Keratinocyte (primary cell): ENCODE results near the gene SPTBN5.

Experiments
- EZH2 ChIP-seq: IDR thresholded peaks from one replicate; pipeline ENCODE4 v1.6.1; 2012; ENCODE audit warnings: inconsistent platforms, mild to moderate bottlenecking, low read length, moderate library complexity
- TF ChIP-seq, protein P1 (sequence below), 3 experiments: IDR thresholded peaks in 1 of 3; conservative IDR thresholded peaks in 1 of 3; optimal IDR thresholded peaks in 1 of 3; 2 replicates in 2 of 3; 3 replicates in 1 of 3; pipeline versions ENCODE3 to v1.5.1; 2011; ENCODE audit warnings: low read length in 3 of 3, mild to moderate bottlenecking in 3 of 3, moderate library complexity in 2 of 3, control low read depth in 1 of 3, inconsistent platforms in 1 of 3; ENCODE audit not compliant: insufficient read depth in 2 of 3; ENCODE audit errors: extremely low read depth in 1 of 3

DNA sequence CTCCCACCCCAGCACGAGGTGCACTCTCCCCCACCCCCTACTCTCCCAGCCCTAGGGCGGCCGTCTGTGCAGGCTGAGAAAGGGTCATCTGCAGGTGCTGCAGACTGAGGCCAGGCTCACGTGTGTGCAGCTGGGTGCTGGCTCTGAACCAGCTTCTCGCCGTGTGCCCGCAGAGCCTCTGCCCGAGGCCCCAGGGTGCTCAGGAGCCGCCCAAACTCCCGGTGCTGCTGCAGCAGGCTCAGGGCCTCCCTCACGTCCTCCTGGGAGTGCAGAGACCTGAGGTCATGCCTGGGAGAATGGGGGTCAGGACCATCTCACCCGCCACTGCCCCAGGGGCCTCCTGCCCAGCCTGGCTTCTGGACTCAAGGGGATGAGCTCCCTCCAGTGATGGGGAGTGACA, 17.2 kb downstream of the SPTBN5 start:
- TF ChIP-seq EZH2, result no peak
- TF ChIP-seq, protein P1, sequence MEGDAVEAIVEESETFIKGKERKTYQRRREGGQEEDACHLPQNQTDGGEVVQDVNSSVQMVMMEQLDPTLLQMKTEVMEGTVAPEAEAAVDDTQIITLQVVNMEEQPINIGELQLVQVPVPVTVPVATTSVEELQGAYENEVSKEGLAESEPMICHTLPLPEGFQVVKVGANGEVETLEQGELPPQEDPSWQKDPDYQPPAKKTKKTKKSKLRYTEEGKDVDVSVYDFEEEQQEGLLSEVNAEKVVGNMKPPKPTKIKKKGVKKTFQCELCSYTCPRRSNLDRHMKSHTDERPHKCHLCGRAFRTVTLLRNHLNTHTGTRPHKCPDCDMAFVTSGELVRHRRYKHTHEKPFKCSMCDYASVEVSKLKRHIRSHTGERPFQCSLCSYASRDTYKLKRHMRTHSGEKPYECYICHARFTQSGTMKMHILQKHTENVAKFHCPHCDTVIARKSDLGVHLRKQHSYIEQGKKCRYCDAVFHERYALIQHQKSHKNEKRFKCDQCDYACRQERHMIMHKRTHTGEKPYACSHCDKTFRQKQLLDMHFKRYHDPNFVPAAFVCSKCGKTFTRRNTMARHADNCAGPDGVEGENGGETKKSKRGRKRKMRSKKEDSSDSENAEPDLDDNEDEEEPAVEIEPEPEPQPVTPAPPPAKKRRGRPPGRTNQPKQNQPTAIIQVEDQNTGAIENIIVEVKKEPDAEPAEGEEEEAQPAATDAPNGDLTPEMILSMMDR (optimal IDR thresholded peaks at IDR 0.05 in 1 of 3, IDR thresholded peaks at IDR 0.05 in 1 of 3, conservative IDR thresholded peaks at IDR 0.05 in 1 of 3; ENCODE audit: extremely low read depth in 1 of 3, insufficient read depth in 2 of 3, low read length in 3 of 3), result no peak
